Skeletal muscle satellite cell (primary cell): Measurements from ENCODE around the gene TSPAN13. TPM values are rescaled to one million over a fixed set of nuclear protein-coding genes. Genes with fewer than 3 reads are reported as not detected.
A peak's percentile ranks its signal among the peaks of the same experiment; 100 is the strongest.

Source experiments
- H3K27me3 ChIP-seq: 2 replicates; pipeline ENCODE4 v1.7.0; 2013; ENCODE audit warnings: low read length; ENCODE audit not compliant: control insufficient read depth, insufficient read depth
- H3K36me3 ChIP-seq: 2 replicates; pipeline ENCODE4 v1.7.0; 2013; ENCODE audit warnings: mild to moderate bottlenecking, control low read depth, low read length; ENCODE audit not compliant: insufficient read depth
- H3K4me1 ChIP-seq: 2 replicates; pipeline ENCODE4 v1.7.0; 2013; ENCODE audit warnings: low read length; ENCODE audit not compliant: control insufficient read depth, insufficient read depth
- H3K4me2 ChIP-seq: 2 replicates; pipeline ENCODE4 v1.7.0; 2013; ENCODE audit warnings: mild to moderate bottlenecking, low read length
- H3K4me3 ChIP-seq: 2 replicates; pipeline ENCODE4 v1.7.0; 2013; ENCODE audit warnings: low read length
- H3K9ac ChIP-seq: 2 replicates; pipeline ENCODE4 v1.7.0; 2013; ENCODE audit warnings: mild to moderate bottlenecking, low read depth, low read length, moderate library complexity
- H3K9me3 ChIP-seq: replicated peaks from 2 replicates; pipeline ENCODE4 v1.7.0; 2013; ENCODE audit warnings: mild to moderate bottlenecking, control low read depth, low read length
- total RNA-seq: library from RNA; depleted of rRNA; stranded (reverse); fragments of >200 nt; gene quantifications from 2 replicates; pipeline ENCODE4 v1.2.3, GENCODE V29; 2012; rRNA removed

TSPAN13 gene
- 0.87 and 1.3 TPM in 2 replicates for total RNA-seq

GRCh38 chr7:16753102-16753931, at the start of gene TSPAN13:
TSS of gene TSPAN13 (plus strand) at chr7:16753755. CDS start at chr7:16753968, 213 bp downstream.
- H3K4me2 ChIP-seq = peak within 1 kb of the TSS; percentile 92
- peak within 1 kb of the TSS; percentile 51 for H3K9ac ChIP-seq
- no peaks in the 10 kb centered on the region for H3K9me3 ChIP-seq
- H3K4me1 ChIP-seq = peaks cover 9% of the 10 kb centered on the region
- H3K36me3 ChIP-seq = no peaks in the 10 kb centered on the region
- H3K27me3 ChIP-seq = no peaks in the 10 kb centered on the region
- H3K4me3 ChIP-seq = peak within 1 kb of the TSS; percentile 83

DNA sequence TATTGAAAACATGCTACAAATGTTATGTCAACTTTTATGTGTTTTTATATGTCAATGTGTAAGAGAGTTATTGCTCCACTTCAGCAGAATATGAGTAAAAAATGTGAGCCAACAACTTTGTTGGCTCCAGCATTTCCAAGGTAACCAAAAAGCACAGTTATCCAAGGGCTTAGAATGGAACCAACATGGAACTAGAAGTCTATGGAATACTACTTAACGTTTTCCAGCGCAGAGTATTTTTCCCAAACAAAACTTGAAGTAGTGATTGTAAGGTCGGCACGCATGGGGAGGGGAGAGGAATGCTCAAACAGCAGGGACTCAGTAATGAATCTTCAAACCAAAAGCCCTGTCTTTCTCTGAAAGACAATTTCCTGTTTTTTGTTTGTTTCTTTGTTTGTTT, 45.0 kb upstream of the TSPAN13 start:
- Histone ChIP-seq H3K4me1 (peaks cover 36% of the 10 kb centered on the region), H3K4me3 (no peak overlapping the region), H3K4me2 (no peak overlapping the region), H3K36me3 (peaks cover 19% of the 10 kb centered on the region), H3K9ac (peak overlapping the region; percentile 25), H3K9me3 (no peaks in the 10 kb centered on the region), H3K27me3 (no peaks in the 10 kb centered on the region)

DNA sequence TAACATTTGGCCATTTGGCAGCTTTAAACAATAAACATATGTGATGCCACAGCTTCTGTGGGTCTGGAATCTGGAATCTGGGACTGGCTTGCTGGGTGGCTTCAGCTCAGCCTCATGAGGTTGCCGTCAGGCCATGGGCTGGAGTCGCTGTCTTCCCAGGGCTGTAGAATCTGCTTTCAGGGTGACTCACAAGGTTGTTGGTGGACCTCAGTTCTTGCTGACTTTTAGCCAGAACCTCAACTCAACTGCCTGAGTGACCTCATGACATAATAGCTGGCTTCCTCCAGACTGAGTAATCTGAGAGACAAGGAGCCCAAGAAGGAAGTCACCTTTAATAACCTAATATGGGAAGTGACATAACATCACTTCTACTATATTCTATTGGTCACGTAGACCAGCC, 44.6 kb upstream of the TSPAN13 start:
- H3K9ac ChIP-seq = peak overlapping the region; percentile 25
- no peak overlapping the region for H3K4me2 ChIP-seq
- H3K27me3 ChIP-seq = no peaks in the 10 kb centered on the region
- H3K9me3 ChIP-seq = no peaks in the 10 kb centered on the region
- peaks cover 36% of the 10 kb centered on the region for H3K4me1 ChIP-seq
- no peak overlapping the region for H3K4me3 ChIP-seq
- peaks cover 19% of the 10 kb centered on the region for H3K36me3 ChIP-seq

GRCh38 chr7:16710651-16711050, 42.9 kb upstream of the TSPAN13 start:
- no peaks in the 10 kb centered on the region for H3K27me3 ChIP-seq
- no peak overlapping the region for H3K4me3 ChIP-seq
- peaks cover 36% of the 10 kb centered on the region for H3K4me1 ChIP-seq
- H3K9ac ChIP-seq = no peak overlapping the region
- H3K36me3 ChIP-seq = peaks cover 9% of the 10 kb centered on the region
- no peaks in the 10 kb centered on the region for H3K9me3 ChIP-seq
- no peak overlapping the region for H3K4me2 ChIP-seq

- Histone ChIP-seq H3K9me3 (no peaks in the 10 kb centered on the region), H3K4me3 (no peak overlapping the region), H3K36me3 (no peaks in the 10 kb centered on the region), H3K27me3 (no peaks in the 10 kb centered on the region), H3K4me2 (no peak overlapping the region), H3K9ac (no peak overlapping the region), H3K4me1 (peaks cover 36% of the 10 kb centered on the region)
These were observed 41.8 kb upstream of the TSPAN13 start for GRCh38 chr7:16711730-16712129.

DNA sequence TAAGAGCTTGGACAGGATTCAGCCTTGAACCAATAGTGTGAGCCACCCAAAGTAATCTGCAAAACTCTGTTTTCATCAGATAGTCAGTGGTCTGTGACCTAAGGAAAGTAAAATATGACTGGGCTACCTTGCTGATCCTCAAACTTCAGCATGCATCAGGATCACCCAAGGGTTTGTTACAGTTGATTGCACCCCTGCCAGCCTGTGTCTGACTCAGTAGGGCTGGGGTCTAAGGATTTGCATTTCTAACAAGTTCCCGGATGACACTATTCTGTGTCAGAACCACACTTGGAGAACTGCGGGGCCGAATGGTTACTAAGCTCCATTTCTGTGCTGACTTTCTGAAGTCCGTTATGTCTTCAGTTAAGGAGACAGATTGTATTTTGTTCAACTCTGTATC, 40.6 kb upstream of the TSPAN13 start:
- H3K9ac ChIP-seq = no peak overlapping the region
- no peaks in the 10 kb centered on the region for H3K9me3 ChIP-seq
- H3K4me3 ChIP-seq = no peak overlapping the region
- no peaks in the 10 kb centered on the region for H3K27me3 ChIP-seq
- H3K4me1 ChIP-seq = peaks cover 36% of the 10 kb centered on the region
- H3K4me2 ChIP-seq = peak overlapping the region; percentile 13
- H3K36me3 ChIP-seq = no peaks in the 10 kb centered on the region

DNA sequence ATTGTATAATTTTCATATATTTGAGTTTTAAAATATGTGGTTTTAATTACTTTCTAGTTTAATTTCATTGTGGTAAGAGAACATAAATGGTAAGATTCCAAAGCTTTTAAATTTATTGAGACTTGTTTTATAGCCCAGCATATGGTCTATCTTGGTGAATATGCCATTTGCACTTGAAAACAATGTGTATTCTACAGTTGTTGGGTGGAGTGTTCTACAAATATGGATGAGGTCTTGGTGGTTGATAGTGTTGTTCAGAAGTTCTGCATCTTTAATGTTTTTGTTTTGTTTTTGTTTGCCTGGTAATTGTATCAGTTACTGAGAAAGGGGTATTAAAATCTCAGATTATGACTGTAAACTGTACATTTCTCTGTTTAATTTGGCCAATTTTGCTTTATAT, 37.6 kb upstream of the TSPAN13 start:
- Histone ChIP-seq H3K9ac (no peak overlapping the region), H3K4me3 (no peak overlapping the region), H3K4me1 (peaks cover 21% of the 10 kb centered on the region), H3K9me3 (no peaks in the 10 kb centered on the region), H3K4me2 (no peak overlapping the region), H3K36me3 (no peaks in the 10 kb centered on the region), H3K27me3 (no peaks in the 10 kb centered on the region)

GRCh38 chr7:16718111-16718656, 35.4 kb upstream of the TSPAN13 start:
- H3K4me3 ChIP-seq = no peak overlapping the region
- no peak overlapping the region for H3K4me2 ChIP-seq
- H3K9ac ChIP-seq = no peak overlapping the region
- no peaks in the 10 kb centered on the region for H3K27me3 ChIP-seq
- no peaks in the 10 kb centered on the region for H3K36me3 ChIP-seq
- no peaks in the 10 kb centered on the region for H3K9me3 ChIP-seq
- H3K4me1 ChIP-seq = peaks cover 1% of the 10 kb centered on the region

- no peak overlapping the region for H3K4me2 ChIP-seq
- H3K36me3 ChIP-seq = no peaks in the 10 kb centered on the region
- H3K27me3 ChIP-seq = no peaks in the 10 kb centered on the region
- H3K9me3 ChIP-seq = no peaks in the 10 kb centered on the region
- H3K9ac ChIP-seq = no peak overlapping the region
- no peaks in the 10 kb centered on the region for H3K4me1 ChIP-seq
- H3K4me3 ChIP-seq = no peak overlapping the region
These were observed 33.9 kb upstream of the TSPAN13 start for GRCh38 chr7:16719699-16720098.

- Histone ChIP-seq H3K36me3 (no peaks in the 10 kb centered on the region), H3K4me2 (no peak overlapping the region), H3K27me3 (no peaks in the 10 kb centered on the region), H3K9ac (no peak overlapping the region), H3K4me1 (no peaks in the 10 kb centered on the region), H3K4me3 (no peak overlapping the region), H3K9me3 (no peaks in the 10 kb centered on the region)
These were observed 32.0 kb upstream of the TSPAN13 start for GRCh38 chr7:16721541-16721940.

GRCh38 chr7:16724344-16724743, 29.2 kb upstream of the TSPAN13 start:
- no peaks in the 10 kb centered on the region for H3K4me1 ChIP-seq
- H3K4me2 ChIP-seq = no peak overlapping the region
- no peaks in the 10 kb centered on the region for H3K36me3 ChIP-seq
- no peaks in the 10 kb centered on the region for H3K27me3 ChIP-seq
- H3K9me3 ChIP-seq = no peaks in the 10 kb centered on the region
- H3K9ac ChIP-seq = no peak overlapping the region
- no peak overlapping the region for H3K4me3 ChIP-seq

DNA sequence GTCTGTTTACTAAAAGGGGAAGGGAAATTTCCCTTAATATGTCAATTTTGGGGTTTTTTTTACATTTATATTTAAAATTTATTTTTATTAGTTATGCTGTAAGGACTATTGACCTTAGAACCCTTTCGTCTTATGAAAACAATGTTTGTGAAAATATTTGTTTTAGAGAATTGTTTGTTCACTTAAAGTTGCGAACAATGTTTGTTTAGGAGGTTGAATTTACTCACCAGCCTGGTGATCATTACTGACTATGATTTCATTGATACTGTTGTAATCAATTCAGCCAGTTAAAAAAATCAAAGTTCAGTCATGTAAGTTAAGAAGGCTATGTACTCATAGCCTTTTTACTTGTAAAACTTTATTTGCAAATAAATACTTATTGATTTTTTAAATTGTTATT, 27.4 kb upstream of the TSPAN13 start:
- Histone ChIP-seq H3K36me3 (no peaks in the 10 kb centered on the region), H3K4me2 (no peak overlapping the region), H3K27me3 (no peaks in the 10 kb centered on the region), H3K4me1 (no peaks in the 10 kb centered on the region), H3K9me3 (no peaks in the 10 kb centered on the region), H3K9ac (no peak overlapping the region), H3K4me3 (no peak overlapping the region)
